Esophagus muscularis mucosa (tissue), 3 donors: ENCODE results near the gene B3GALT6.

Source experiments
- CTCF ChIP-seq, 3 experiments: fragments of 200-600 bp in 2 of 3; fragments of 450-650 bp in 1 of 3; sonication (generic) in 2 of 3; IDR thresholded peaks; one replicate each; pipeline ENCODE4 v1.5.1; 2017 to 2019; ENCODE audit warnings: antibody characterized with exemption in 3 of 3, mild to moderate bottlenecking in 2 of 3, moderate library complexity in 1 of 3
- POLR2AphosphoS5 ChIP-seq, 2 donors: sonication (generic); formaldehyde crosslinking; IDR thresholded peaks; one replicate each; pipeline ENCODE4 v1.6.1; 2017; ENCODE audit warnings: antibody characterized with exemption in 2 of 2

GRCh38 chr1:1253972-1254666 is 22.1 kb downstream of the B3GALT6 start:
- TF ChIP-seq CTCF (IDR thresholded peaks at IDR 0.05) (no peak), POLR2AphosphoS5 (IDR thresholded peaks at IDR 0.05) (no peak)
